ENCODE results near the gene SSR2.

Gene SSR2

DNA sequence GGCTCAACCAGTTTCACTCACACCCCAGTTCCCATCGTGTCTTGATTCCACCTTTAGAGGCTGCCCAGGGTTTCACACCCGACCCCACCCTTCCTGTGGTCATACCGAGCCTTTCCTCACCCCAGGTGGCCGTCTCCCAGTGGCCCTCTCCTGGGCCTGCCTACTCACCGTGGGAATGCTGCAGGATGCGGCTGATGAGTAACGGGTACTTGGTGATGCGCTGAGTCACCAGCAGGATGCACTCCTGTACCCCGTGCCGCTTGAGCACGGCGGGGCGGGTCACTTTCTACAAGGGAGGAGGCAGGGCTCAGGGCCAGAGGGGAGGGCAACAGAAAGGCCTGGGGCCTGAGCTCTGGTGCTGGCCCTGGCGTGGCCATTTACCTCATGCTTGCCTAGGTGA lies 58.8 kb downstream of the SSR2 start:
- DNase-seq (ENCODE audit: extremely low read depth, insufficient read length), result no peak
- H3K27me3 ChIP-seq (replicated peaks; ENCODE audit: control insufficient read depth, insufficient read depth, low read length), result no peaks in the 10 kb centered on the region
- peaks cover 51% of the 10 kb centered on the region for H3K36me3 ChIP-seq (ENCODE audit: control insufficient read depth, insufficient read depth, low read length)
- TF ChIP-seq, protein P1, sequence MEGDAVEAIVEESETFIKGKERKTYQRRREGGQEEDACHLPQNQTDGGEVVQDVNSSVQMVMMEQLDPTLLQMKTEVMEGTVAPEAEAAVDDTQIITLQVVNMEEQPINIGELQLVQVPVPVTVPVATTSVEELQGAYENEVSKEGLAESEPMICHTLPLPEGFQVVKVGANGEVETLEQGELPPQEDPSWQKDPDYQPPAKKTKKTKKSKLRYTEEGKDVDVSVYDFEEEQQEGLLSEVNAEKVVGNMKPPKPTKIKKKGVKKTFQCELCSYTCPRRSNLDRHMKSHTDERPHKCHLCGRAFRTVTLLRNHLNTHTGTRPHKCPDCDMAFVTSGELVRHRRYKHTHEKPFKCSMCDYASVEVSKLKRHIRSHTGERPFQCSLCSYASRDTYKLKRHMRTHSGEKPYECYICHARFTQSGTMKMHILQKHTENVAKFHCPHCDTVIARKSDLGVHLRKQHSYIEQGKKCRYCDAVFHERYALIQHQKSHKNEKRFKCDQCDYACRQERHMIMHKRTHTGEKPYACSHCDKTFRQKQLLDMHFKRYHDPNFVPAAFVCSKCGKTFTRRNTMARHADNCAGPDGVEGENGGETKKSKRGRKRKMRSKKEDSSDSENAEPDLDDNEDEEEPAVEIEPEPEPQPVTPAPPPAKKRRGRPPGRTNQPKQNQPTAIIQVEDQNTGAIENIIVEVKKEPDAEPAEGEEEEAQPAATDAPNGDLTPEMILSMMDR (IDR thresholded peaks at IDR 0.05; ENCODE audit: insufficient read depth, low read length, poor library complexity, severe bottlenecking), result peak; percentile 56
- H3K4me3 ChIP-seq (replicated peaks; ENCODE audit: low read depth, low read length), result no peak overlapping the region

DNA sequence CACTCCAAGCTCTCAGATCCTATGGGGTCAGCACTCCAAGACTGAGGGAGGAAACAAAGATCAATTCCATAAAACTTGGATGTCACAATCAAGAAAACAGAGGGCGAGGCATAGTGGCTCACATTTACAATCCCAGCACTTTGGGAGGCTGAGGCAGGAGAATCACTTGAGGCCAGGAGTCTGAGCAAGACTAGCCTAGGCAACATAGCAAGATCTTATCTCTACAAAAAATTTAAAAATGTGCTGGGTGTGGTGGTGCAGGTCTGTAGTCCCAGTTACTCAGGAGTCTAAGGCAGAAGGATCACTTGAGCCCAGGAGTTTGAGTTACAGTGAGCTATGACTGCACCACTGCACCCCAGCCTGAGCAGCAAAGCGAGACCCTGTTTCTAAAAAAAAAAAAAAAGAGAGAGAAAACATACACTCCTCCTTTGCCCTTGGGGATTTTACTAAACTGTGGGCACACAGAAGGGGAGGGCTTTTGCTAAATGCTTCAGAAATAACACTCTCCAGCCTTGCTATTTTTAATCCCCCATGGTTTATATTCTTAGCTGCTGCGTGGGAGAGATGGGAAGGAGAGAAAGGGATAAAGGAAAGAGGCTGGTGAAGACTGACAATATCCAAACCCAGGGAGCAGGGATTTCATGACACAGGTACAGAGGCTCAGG lies 60.5 kb downstream of the SSR2 start:
- no peak overlapping the region for H3K4me3 ChIP-seq (replicated peaks; ENCODE audit: low read depth, low read length)
- H3K27me3 ChIP-seq (replicated peaks; ENCODE audit: control insufficient read depth, insufficient read depth, low read length), result no peaks in the 10 kb centered on the region
- TF ChIP-seq, protein P1 (IDR thresholded peaks at IDR 0.05; ENCODE audit: insufficient read depth, low read length, poor library complexity, severe bottlenecking), result no peak
- no peak for DNase-seq (ENCODE audit: extremely low read depth, insufficient read length)
- H3K36me3 ChIP-seq (ENCODE audit: control insufficient read depth, insufficient read depth, low read length), result peaks cover 37% of the 10 kb centered on the region
